Amniotic stem cell (primary cell): ENCODE data around the gene CKAP4.

Experiments
- DNase-seq: peaks from one replicate; lab custom pipeline; 2025; lab: John Stamatoyannopoulos, UW

Gene CKAP4

DNA sequence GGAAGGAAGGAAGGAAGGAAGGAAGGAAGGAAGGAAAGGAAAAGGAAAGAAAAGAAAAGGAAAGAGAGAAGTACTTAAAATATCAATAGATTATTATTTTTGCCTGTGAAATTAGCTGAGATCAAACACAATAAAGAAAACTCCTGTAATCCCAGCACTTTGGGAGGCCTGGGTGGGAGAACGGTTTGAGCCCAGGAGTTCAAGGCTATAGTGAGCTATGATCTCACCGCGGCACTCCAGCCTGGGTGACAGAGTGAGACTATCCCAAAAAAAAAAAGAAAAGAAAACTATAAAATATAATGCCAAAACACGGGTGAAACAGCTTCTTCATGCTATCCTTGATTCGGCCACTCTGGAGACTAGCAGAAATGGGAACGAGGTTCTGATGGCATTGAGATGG lies 26.2 kb upstream of the CKAP4 start:
- DNase-seq: no peak

- no peak for DNase-seq
Measured at GRCh38 chr12:106273491-106273890, 25.7 kb upstream of the CKAP4 start.

DNA sequence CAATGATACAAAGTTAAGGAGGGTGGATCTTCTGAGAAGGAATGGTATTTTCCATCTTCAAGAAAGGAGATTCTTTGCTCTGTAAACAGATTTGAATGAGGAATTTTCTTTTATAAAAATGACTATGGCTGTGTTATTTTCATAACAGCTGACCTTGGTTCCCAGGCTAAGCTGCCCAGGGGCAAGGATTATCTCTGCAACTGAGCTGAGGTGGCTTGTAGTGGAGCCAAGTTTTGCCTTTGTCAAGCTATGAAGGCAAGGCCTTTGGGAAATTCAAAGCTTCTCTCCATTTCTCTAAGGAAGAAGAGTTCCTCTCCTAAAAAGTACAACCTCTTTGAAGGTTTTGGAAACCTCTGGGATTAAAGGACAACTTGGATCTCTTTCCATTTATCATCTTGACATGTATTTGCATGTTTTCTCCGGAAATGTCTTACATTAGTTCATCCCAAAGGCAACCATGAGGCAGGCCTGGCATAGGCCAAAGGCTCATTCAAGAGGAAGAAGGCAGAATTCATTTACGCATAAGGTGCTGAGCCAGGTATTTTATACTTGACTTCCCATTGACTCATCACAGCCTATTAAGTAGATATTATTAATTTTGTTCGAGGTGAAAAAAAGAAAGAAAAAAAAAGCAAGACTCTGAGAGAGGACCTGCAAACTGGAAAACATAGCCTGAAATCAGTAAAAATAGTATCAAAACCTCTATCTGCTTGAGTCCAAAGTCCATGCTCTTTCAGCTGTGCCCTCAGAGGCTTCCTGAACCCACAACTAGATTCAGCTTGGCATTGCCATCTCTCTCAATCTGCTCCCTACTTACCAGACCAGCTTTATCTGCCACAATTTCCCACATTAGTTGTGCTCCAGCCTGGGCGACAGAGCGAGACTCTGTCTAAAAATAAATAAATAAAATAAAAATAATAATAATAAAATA lies 24.0 kb upstream of the CKAP4 start:
- DNase-seq: no peak

DNA sequence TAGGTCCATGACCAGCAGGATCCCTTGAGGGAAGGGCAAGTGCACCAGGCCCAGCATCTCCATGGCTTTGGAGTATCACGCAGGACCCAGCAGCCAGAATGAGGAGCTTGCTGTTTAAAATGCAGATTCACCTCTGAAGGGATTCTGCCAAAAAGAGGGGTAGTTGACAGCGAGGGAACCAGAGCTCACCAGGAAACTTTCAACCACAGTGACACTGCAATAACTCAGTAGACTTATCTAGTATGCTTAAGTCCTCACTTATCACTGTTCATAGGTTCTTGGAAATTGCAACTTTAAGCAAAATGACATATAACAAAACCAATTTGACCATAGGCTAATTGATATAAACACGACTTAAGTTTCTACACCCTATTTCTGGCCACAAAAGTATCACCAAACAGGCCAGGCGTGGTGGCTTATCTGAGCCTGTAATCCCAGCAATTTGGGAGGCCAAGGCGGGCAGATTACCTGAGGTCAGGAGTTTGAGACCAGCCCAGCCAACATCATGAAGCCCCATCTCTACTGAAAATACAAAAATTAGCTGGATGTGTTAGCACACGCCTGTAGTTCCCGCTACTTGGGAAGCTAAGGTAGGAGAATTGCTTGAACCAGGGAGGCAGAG lies 21.4 kb upstream of the CKAP4 start:
- no peak for DNase-seq

DNA sequence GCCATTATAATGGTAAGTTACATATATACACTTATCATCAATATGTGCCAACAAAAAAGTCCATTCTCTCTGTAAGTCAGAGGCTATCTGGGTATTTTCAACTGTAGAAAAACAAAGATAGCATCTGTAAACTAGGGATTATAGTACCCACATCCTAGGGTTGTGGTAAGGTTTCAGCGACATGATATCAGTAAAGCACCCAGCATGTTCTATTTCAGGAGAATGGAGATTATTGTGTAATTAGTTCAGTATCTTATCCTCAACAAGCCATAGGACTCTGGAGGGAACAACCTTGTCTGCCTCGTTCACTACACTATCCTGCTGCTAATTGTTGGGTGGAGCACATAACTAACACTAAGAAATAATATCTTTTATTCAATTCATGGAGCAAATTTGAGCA lies 19.7 kb upstream of the CKAP4 start:
- DNase-seq: no peak

GRCh38 chr12:106265116-106265515 lies 17.3 kb upstream of the CKAP4 start:
- no peak for DNase-seq

GRCh38 chr12:106258935-106259334 lies 11.1 kb upstream of the CKAP4 start:
- no peak for DNase-seq

GRCh38 chr12:106258226-106258625 lies 10.4 kb upstream of the CKAP4 start:
- DNase-seq: no peak

- DNase-seq: no peak
Measured at GRCh38 chr12:106256524-106256923, 8.7 kb upstream of the CKAP4 start.

- DNase-seq: no peak
Measured at GRCh38 chr12:106255952-106256351, 8.1 kb upstream of the CKAP4 start.

- no peak for DNase-seq
Measured at GRCh38 chr12:106255493-106255892, 7.7 kb upstream of the CKAP4 start.

GRCh38 chr12:106254724-106255123 lies 6.9 kb upstream of the CKAP4 start:
- no peak for DNase-seq

GRCh38 chr12:106251631-106252455 lies 4.0 kb upstream of the CKAP4 start:
- no peak for DNase-seq

DNA sequence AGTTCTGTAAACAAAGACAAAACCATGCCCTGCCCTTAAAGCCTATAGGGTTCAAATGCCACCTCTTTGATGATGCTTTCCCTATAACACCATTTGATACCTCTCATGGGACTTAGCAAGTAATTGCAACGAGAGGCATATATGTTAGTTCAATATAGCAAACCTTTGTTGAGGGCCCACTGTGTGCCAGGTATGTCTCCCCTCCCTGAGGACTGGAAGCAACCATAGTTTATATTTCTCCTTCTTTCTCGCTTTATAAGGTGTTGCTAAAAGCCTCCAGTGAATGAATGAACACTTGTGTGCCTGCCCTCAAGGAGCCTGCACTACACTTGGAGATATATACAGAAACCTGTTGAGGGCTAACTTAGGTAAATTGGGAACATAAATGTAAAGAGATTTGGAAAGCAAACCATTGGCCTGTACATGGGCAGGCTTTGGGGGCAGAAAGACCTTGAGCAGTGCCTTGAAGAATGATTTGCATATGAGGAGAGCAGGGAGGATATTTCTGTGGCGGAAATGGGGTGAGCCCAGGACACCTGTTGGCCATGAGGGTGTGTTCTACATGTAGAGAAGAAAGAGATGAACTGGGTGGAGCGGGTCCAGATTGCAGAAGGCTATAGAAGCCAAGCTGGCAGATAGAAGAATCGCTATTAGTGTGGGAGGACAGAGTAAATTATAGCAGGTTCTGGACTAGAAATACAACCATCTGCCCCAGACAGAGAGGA lies 1.8 kb upstream of the CKAP4 start:
- no peak for DNase-seq

DNA sequence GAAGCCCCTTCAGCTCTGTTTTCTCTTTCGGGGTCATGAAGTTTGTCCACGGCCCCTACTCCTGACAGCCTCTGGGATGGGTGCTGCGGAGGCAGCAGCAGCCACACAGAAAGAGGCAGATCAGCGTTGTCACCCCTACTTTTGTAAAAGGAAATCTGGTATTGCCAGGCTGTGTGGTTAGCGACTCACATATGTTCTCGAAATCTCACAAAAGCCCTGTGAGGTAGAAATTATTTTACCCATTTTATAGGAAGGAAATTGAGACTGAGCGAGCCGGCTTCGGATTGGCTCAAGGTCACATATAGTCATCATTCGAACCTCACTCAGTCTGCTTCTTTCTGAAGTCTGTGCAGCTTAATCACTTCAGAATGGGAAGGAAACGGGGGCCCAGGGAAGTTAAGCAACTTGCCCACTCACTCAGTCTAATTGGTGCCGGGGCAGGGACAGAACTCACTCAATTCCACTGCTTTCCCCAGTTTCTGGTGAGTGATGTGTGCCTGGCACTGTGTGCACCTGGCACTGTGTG lies 1.1 kb upstream of the CKAP4 start:
- peak; percentile 38 for DNase-seq

GRCh38 chr12:106248312-106248845 lies 559 bp upstream of the CKAP4 start:
- DNase-seq: no peak

- DNase-seq: no peak
Measured at GRCh38 chr12:106246891-106247673, 738 bp downstream of the CKAP4 start.

GRCh38 chr12:106245767-106246166 lies 2.1 kb downstream of the CKAP4 start:
- no peak for DNase-seq

DNA sequence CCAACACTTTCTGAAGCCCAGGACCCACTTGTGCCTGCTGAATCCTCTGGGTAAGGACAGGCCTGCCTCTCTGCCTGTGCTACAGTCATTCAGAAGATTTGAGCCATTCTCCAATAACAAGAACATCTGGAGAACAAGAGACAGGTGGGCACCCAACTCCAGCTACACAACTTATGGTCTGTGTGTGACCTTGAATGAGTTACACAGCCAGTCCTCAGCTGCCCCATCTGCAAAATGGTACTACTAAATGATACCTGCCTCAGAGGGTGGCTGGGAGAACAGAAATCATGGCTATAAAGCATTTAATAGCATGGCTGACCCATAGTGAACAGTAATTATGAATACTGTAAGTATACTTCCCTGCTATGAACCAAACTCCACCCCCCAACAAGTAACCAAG lies 4.2 kb downstream of the CKAP4 start:
- no peak for DNase-seq

DNA sequence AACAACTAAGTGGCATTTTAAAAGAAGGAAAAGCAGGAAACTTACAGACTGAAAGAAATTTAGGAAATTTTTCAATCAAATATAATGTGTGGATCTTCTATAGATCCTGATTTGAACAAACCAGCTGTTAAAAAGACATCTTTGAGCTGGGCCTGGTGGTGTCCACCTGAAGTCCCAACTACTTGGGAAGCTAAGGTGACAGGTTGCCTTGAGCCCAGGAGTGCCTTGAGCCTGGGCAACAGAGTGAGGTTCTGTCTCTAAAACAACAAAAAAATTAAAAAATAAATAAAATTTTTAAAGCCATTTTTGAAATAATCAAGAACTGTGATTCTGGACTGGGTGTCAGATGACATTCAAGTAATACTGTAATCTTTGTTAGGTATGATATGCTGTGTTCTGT lies 7.0 kb downstream of the CKAP4 start:
- DNase-seq: no peak

GRCh38 chr12:106239951-106240335 lies 7.9 kb downstream of the CKAP4 start:
- no peak for DNase-seq
